Kidney epithelial cell (primary cell): ENCODE data around the gene AASDHPPT. TPM values are rescaled to one million over a fixed set of nuclear protein-coding genes. Genes with fewer than 3 reads are reported as not detected.

Source experiments
- DNase-seq: peaks from one replicate; pipeline ENCODE4 v3.0.0-alpha.2; 2010; ENCODE audit warnings: low read depth
- H3K27me3 ChIP-seq: 2 replicates; pipeline ENCODE4 v1.6.0; 2011; ENCODE audit warnings: low read length; ENCODE audit not compliant: control insufficient read depth, insufficient read depth
- H3K36me3 ChIP-seq: 2 replicates; pipeline ENCODE4 v1.5.1; 2011; ENCODE audit warnings: low read length; ENCODE audit not compliant: control insufficient read depth, insufficient read depth
- H3K4me3 ChIP-seq: 2 replicates; pipeline ENCODE4 v1.5.1; 2011; ENCODE audit warnings: low read depth, mild to moderate bottlenecking, control low read depth, low read length
- CTCF ChIP-seq: IDR thresholded peaks from 2 replicates; pipeline ENCODE4 v1.5.1; 2011; ENCODE audit warnings: mild to moderate bottlenecking, moderate library complexity, low read length, control low read depth, inconsistent platforms; ENCODE audit not compliant: insufficient read depth, poor library complexity, severe bottlenecking
- total RNA-seq: library from RNA; depleted of rRNA; stranded (reverse); fragments of >200 nt; gene quantifications from 2 replicates; pipeline ENCODE4 v1.2.3, GENCODE V29; 2015

Gene AASDHPPT
- 57.7 and 62.9 TPM in 2 replicates for total RNA-seq

GRCh38 chr11:106077609-106078455 is at the start of gene AASDHPPT:
TSS of gene AASDHPPT (plus strand) at chr11:106077662. CDS start at chr11:106077711, 49 bp downstream.
- DNase-seq, result no peak
- no peak for TF ChIP-seq CTCF

GRCh38 chr11:106030609-106031008 is 46.9 kb upstream of the AASDHPPT start:
- DNase-seq, result no peak
- H3K27me3 ChIP-seq, result no peaks in the 10 kb centered on the region
- TF ChIP-seq CTCF, result no peak
- H3K4me3 ChIP-seq, result no peak overlapping the region
- no peaks in the 10 kb centered on the region for H3K36me3 ChIP-seq

More at GRCh38 chr11:106077609-106078455, at the start of gene AASDHPPT:
- H3K36me3 ChIP-seq, result no peaks in the 10 kb centered on the region
- H3K27me3 ChIP-seq, result no peaks in the 10 kb centered on the region
- H3K4me3 ChIP-seq, result peak within 1 kb of the TSS; percentile 90

DNA sequence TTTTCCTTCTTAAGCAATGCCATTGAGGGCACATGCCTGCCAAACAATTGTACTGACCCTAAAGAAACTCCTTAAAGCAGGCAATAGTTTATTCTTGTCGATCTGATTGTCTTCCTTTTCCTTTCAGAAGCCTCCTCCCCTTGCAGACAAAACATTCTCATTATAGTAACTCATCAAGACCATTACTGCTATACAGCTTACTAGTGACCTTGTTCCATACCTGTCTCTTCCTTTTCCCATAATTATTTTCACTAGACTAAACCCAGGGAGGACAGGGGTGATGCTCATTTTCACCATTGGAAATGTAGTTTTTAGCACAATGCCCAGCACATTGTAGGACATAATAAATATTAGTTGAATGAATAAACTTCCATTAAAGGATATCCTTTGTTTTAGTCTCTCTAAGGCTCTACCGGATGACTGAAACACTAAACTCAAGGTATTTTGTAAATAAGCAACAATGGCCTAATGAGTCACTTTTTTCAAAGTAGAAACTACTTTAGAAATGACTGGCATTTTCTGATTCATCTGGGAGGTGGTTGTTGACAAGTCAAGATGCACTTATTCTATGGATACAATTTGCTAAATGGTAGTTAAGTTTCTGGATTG is 46.2 kb upstream of the AASDHPPT start:
- H3K27me3 ChIP-seq, result no peaks in the 10 kb centered on the region
- no peak for DNase-seq
- no peak overlapping the region for H3K4me3 ChIP-seq
- TF ChIP-seq CTCF, result no peak
- H3K36me3 ChIP-seq, result no peaks in the 10 kb centered on the region

GRCh38 chr11:106031936-106032335 is 45.5 kb upstream of the AASDHPPT start:
- TF ChIP-seq CTCF, result no peak
- H3K27me3 ChIP-seq, result no peaks in the 10 kb centered on the region
- H3K36me3 ChIP-seq, result no peaks in the 10 kb centered on the region
- no peak for DNase-seq
- no peak overlapping the region for H3K4me3 ChIP-seq

DNA sequence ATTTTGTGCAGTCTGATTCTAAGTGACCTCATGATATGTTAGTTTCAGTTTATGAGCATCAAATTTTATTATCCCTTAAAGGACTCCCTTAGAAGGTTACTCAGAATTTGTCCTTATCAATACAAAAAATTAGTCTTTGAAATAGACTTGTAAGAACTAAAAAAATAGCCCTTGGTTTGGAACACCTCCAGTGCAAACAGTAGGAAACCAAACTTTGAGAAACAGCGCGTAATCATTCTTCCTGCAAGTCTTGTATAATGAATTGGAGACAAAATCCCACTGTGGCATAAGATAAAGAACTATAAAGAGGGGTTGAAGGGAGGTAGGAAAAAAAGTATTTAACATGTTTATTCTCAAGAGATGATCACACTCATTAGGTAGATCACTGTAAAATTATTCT is 44.6 kb upstream of the AASDHPPT start:
- H3K4me3 ChIP-seq, result no peak overlapping the region
- DNase-seq, result no peak
- TF ChIP-seq CTCF, result no peak

GRCh38 chr11:106043540-106043939 is 33.9 kb upstream of the AASDHPPT start:
- DNase-seq, result no peak
- no peak for TF ChIP-seq CTCF

More for the DNA sequence above, 44.6 kb upstream of the AASDHPPT start:
- no peaks in the 10 kb centered on the region for H3K36me3 ChIP-seq
- H3K27me3 ChIP-seq, result no peaks in the 10 kb centered on the region

More at GRCh38 chr11:106043540-106043939, 33.9 kb upstream of the AASDHPPT start:
- Histone ChIP-seq H3K27me3 (no peaks in the 10 kb centered on the region), H3K4me3 (no peak overlapping the region), H3K36me3 (no peaks in the 10 kb centered on the region)
